HepG2 (cell line): ENCODE data around the gene TBCD. TPM values are rescaled to one million over a fixed set of nuclear protein-coding genes. Genes with fewer than 3 reads are reported as not detected.

Experiments used
- CHD2 ChIP-seq: IDR thresholded peaks from 2 replicates; pipeline ENCODE4 v1.6.1; 2011; ENCODE audit warnings: low read depth, low read length, improper control_type of control experiment
- GMEB2 ChIP-seq: IDR thresholded peaks from 2 replicates; pipeline ENCODE4 v1.6.1; 2016; ENCODE audit warnings: missing biosample characterization, missing genetic modification reagents, low read depth
- HDAC6 ChIP-seq: fragments of 200-600 bp; sonication (generic); IDR thresholded peaks from 2 replicates; pipeline ENCODE4 v1.7.0; 2017; ENCODE audit warnings: mild to moderate bottlenecking, antibody characterized with exemption, low read length, low read depth
- HES4 ChIP-seq: sonication (generic); formaldehyde crosslinking; IDR thresholded peaks from 2 replicates; pipeline ENCODE4 v1.9.0; 2021; ENCODE audit warnings: mild to moderate bottlenecking, missing genetic modification reagents, borderline replicate concordance
- HMGXB4 ChIP-seq, 2 experiments: sonication (generic) in 1 of 2; formaldehyde crosslinking in 1 of 2; IDR thresholded peaks; 2 replicates each; pipeline versions ENCODE4 v1.4.0 to v1.6.1; 2018 to 2020; ENCODE audit warnings: missing genetic modification reagents in 2 of 2, borderline replicate concordance in 1 of 2, low read depth in 1 of 2, mild to moderate bottlenecking in 1 of 2, missing biosample characterization in 1 of 2
- ISL2 ChIP-seq: sonication (generic); formaldehyde crosslinking; IDR thresholded peaks from 2 replicates; pipeline ENCODE4 v1.5.0; 2020; ENCODE audit warnings: missing genetic modification reagents
- KDM3A ChIP-seq: IDR thresholded peaks from 2 replicates; pipeline ENCODE4 v1.6.1; 2018; ENCODE audit warnings: low read depth, missing compliant biosample characterization
- KMT2B ChIP-seq: IDR thresholded peaks from 2 replicates; pipeline ENCODE4 v1.6.1; 2016; ENCODE audit warnings: missing genetic modification reagents, missing compliant biosample characterization
- MYC ChIP-seq: sonication (generic); formaldehyde crosslinking; IDR thresholded peaks from 2 replicates; pipeline ENCODE4 v1.9.0; 2021; ENCODE audit warnings: missing genetic modification reagents, borderline replicate concordance
- NFIC ChIP-seq: IDR thresholded peaks from 2 replicates; pipeline ENCODE4 v1.6.1; 2012; ENCODE audit warnings: mild to moderate bottlenecking, low read length, inconsistent platforms
- PITX1 ChIP-seq: sonication (generic); formaldehyde crosslinking; IDR thresholded peaks from 2 replicates; pipeline ENCODE4 v1.5.1; 2020; ENCODE audit warnings: mild to moderate bottlenecking, missing genetic modification reagents
- SATB2 ChIP-seq: sonication (generic); formaldehyde crosslinking; IDR thresholded peaks from 2 replicates; pipeline ENCODE4 v1.5.0; 2020; ENCODE audit warnings: missing genetic modification reagents
- TFE3 ChIP-seq: IDR thresholded peaks from 2 replicates; pipeline ENCODE4 v1.6.1; 2016
- ZFP36L1 ChIP-seq: sonication (generic); formaldehyde crosslinking; IDR thresholded peaks from 2 replicates; pipeline ENCODE4 v1.8.0; 2022; ENCODE audit warnings: mild to moderate bottlenecking, missing genetic modification reagents, moderate library complexity
- ZNF317 ChIP-seq: sonication (generic); formaldehyde crosslinking; IDR thresholded peaks from 2 replicates; pipeline ENCODE4 v1.5.0; 2020; ENCODE audit warnings: mild to moderate bottlenecking, missing genetic modification reagents
- ZNF564 ChIP-seq: sonication (generic); formaldehyde crosslinking; IDR thresholded peaks from 2 replicates; pipeline ENCODE4 v1.8.1; 2023; ENCODE audit warnings: mild to moderate bottlenecking, missing genetic modification reagents
- ZNF567 ChIP-seq: sonication (generic); formaldehyde crosslinking; IDR thresholded peaks from 2 replicates; pipeline ENCODE4 v1.8.1; 2023; ENCODE audit warnings: mild to moderate bottlenecking, missing genetic modification reagents, borderline replicate concordance
- ZNF709 ChIP-seq: sonication (generic); formaldehyde crosslinking; IDR thresholded peaks from 2 replicates; pipeline ENCODE4 v1.5.0; 2020; ENCODE audit warnings: mild to moderate bottlenecking, missing genetic modification reagents
- ZNF749 ChIP-seq: sonication (generic); formaldehyde crosslinking; IDR thresholded peaks from 2 replicates; pipeline ENCODE4 v1.8.0; 2022; ENCODE audit warnings: mild to moderate bottlenecking, missing genetic modification reagents, moderate library complexity, borderline replicate concordance
- polyA plus RNA-seq, 8 experiments: library from polyadenylated mRNA; depleted of rRNA in 3 of 8; stranded (reverse) in 7 of 8; unstranded in 1 of 8; fragments of >200 nt; fragmentation: Illumina TruSeq in 4 of 8; extraction: Trizol in 4 of 8; gene quantifications; 2 replicates each; pipeline versions ENCODE4 v1.2.1 to v1.2.3, GENCODE V29; 2011 to 2016; ENCODE audit warnings: low read depth in 4 of 8, missing spikeins in 1 of 8, mixed read lengths in 1 of 8; ENCODE audit not compliant: insufficient read depth in 1 of 8
- total RNA-seq, 5 experiments: library from RNA; depleted of rRNA; stranded (reverse); fragments of >200 nt; fragmentation: Illumina TruSeq; extraction: Trizol; gene quantifications; 2 replicates each; pipeline ENCODE4 v1.2.3, GENCODE V29; 2016; ENCODE audit warnings: low read depth in 1 of 5
- TF ChIP-seq, protein P1 (sequence below): sonication (generic); formaldehyde crosslinking; IDR thresholded peaks from 2 replicates; pipeline ENCODE4 v1.5.0; 2020; ENCODE audit warnings: mild to moderate bottlenecking, missing genetic modification reagents
- TF ChIP-seq, protein P2 (sequence below): sonication (generic); formaldehyde crosslinking; IDR thresholded peaks from 2 replicates; pipeline ENCODE4 v1.4.0; 2020; ENCODE audit warnings: missing genetic modification reagents

TBCD gene
- total and polyA plus RNA-seq, 2 of the 13 experiments (the other 11 are each of a cell fraction or from before 2014, with no cell fraction given): 33.9 to 54.8 TPM

DNA sequence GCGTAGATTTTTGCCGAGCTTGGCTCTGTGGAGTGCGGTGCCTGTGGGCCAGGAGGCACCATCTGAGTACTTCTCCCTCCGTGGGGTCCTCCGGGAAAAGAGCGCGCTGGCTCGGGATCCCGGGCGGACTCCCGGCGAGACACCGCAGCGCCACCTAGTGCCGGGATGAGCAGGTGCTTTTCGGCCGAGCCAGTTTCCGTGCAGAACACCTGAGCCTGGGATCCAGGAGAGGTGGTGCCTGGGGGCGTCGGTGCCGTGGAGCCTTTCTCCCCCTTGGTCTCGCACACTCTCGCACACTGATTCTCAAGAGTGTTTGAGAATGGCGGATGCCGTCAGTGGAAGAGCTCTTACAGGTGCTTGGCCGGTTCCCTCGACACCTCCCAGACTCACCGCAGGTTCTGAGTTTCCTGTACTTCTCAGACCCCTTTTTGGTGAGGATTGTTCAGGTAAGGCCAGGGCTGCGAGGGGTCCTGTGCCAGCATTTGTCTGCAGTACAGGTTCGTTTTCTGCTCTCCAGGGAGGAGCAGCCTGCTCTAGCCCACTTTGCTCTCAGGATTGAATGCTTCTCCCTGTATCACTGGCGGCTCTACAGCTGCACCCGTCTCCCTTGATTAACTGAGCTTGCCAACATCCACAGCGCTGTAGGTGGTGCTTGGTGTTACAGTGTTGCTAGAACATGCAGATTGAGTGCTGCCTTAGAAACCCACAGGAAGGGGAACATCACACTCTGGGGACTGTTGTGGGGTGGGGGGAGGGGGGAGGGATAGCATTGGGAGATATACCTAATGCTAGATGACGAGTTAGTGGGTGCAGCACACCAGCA is 23.3 kb downstream of the TBCD start (continued):
- TF ChIP-seq GMEB2 (no peak), CHD2 (no peak), ZNF564 (no peak), ZNF567 (CRISPR knock-in tag) (no peak), TFE3 (CRISPR knock-in tag) (no peak), HMGXB4 (CRISPR knock-in tag; IDR thresholded peaks at IDR 0.05; ENCODE audit: borderline replicate concordance in 1 of 2, low read depth in 1 of 2) (peak in 1 of 2 experiments; percentile 68; a peak in 1 of 4 replicates), HDAC6 (no peak), ISL2 (CRISPR knock-in tag) (no peak), NFIC (no peak), MYC (CRISPR knock-in tag) (peak; percentile 46; the same call in 1 of the 2 replicates), ZNF709 (CRISPR knock-in tag) (no peak), PITX1 (CRISPR knock-in tag) (no peak), KDM3A (CRISPR knock-in tag) (no peak), ZFP36L1 (CRISPR knock-in tag) (no peak), ZNF749 (CRISPR knock-in tag) (no peak), SATB2 (CRISPR knock-in tag) (no peak), HES4 (CRISPR knock-in tag) (no peak), ZNF317 (CRISPR knock-in tag) (0 out of 2 replicates have a peak, but pooled peaks have one; percentile 35), KMT2B (no peak)
- TF ChIP-seq, protein P1, sequence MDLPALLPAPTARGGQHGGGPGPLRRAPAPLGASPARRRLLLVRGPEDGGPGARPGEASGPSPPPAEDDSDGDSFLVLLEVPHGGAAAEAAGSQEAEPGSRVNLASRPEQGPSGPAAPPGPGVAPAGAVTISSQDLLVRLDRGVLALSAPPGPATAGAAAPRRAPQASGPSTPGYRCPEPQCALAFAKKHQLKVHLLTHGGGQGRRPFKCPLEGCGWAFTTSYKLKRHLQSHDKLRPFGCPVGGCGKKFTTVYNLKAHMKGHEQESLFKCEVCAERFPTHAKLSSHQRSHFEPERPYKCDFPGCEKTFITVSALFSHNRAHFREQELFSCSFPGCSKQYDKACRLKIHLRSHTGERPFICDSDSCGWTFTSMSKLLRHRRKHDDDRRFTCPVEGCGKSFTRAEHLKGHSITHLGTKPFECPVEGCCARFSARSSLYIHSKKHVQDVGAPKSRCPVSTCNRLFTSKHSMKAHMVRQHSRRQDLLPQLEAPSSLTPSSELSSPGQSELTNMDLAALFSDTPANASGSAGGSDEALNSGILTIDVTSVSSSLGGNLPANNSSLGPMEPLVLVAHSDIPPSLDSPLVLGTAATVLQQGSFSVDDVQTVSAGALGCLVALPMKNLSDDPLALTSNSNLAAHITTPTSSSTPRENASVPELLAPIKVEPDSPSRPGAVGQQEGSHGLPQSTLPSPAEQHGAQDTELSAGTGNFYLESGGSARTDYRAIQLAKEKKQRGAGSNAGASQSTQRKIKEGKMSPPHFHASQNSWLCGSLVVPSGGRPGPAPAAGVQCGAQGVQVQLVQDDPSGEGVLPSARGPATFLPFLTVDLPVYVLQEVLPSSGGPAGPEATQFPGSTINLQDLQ (CRISPR knock-in tag): no peak
- TF ChIP-seq, protein P2, sequence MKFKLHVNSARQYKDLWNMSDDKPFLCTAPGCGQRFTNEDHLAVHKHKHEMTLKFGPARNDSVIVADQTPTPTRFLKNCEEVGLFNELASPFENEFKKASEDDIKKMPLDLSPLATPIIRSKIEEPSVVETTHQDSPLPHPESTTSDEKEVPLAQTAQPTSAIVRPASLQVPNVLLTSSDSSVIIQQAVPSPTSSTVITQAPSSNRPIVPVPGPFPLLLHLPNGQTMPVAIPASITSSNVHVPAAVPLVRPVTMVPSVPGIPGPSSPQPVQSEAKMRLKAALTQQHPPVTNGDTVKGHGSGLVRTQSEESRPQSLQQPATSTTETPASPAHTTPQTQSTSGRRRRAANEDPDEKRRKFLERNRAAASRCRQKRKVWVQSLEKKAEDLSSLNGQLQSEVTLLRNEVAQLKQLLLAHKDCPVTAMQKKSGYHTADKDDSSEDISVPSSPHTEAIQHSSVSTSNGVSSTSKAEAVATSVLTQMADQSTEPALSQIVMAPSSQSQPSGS (CRISPR knock-in tag): no peak
